IPS-15b (cell line): Measurements from ENCODE around the gene VANGL1.
"Not testable (repeated sequence)": the region's sequence is repeated elsewhere in the genome, so short reads cannot be mapped to it uniquely, and the experiment has no call there.

Source experiments
- H3K27me3 ChIP-seq: one replicate; pipeline ENCODE4 v1.6.1; 2013; ENCODE audit warnings: low read length; ENCODE audit not compliant: control insufficient read depth, insufficient read depth
- H3K36me3 ChIP-seq: one replicate; pipeline ENCODE4 v1.6.1; 2013; ENCODE audit warnings: low read length; ENCODE audit not compliant: control insufficient read depth, insufficient read depth
- H3K4me1 ChIP-seq: one replicate; pipeline ENCODE4 v1.6.1; 2013; ENCODE audit warnings: mild to moderate bottlenecking, low read length; ENCODE audit not compliant: control insufficient read depth, insufficient read depth
- H3K4me3 ChIP-seq: one replicate; pipeline ENCODE4 v1.5.1; 2013; ENCODE audit warnings: low read depth, low read length
- H3K9ac ChIP-seq: one replicate; pipeline ENCODE4 v1.6.1; 2013; ENCODE audit warnings: low read depth, mild to moderate bottlenecking, low read length
- H3K9me3 ChIP-seq: one replicate; pipeline ENCODE4 v1.6.1; 2013; ENCODE audit warnings: mild to moderate bottlenecking, low read length; ENCODE audit not compliant: control insufficient read depth, insufficient read depth

The VANGL1 gene

GRCh38 chr1:115620950-115621349, 20.8 kb upstream of the VANGL1 start:
- no peaks in the 10 kb centered on the region for H3K36me3 ChIP-seq
- no peak overlapping the region for H3K9ac ChIP-seq
- no peak overlapping the region for H3K4me3 ChIP-seq
- H3K4me1 ChIP-seq: no peaks in the 10 kb centered on the region
- no peaks in the 10 kb centered on the region for H3K9me3 ChIP-seq
- H3K27me3 ChIP-seq: no peaks in the 10 kb centered on the region

GRCh38 chr1:115624859-115625258, 16.9 kb upstream of the VANGL1 start:
- no peak overlapping the region for H3K9ac ChIP-seq
- H3K27me3 ChIP-seq: no peaks in the 10 kb centered on the region
- no peaks in the 10 kb centered on the region for H3K9me3 ChIP-seq
- no peaks in the 10 kb centered on the region for H3K36me3 ChIP-seq
- no peaks in the 10 kb centered on the region for H3K4me1 ChIP-seq
- H3K4me3 ChIP-seq: no peak overlapping the region

- Histone ChIP-seq H3K36me3 (no peaks in the 10 kb centered on the region), H3K4me3 (no peak overlapping the region), H3K9ac (no peak overlapping the region), H3K4me1 (peaks cover 11% of the 10 kb centered on the region), H3K9me3 (no peaks in the 10 kb centered on the region), H3K27me3 (no peaks in the 10 kb centered on the region)
These were observed 11.4 kb upstream of the VANGL1 start for GRCh38 chr1:115630342-115630741.

- Histone ChIP-seq H3K4me3 (no peak overlapping the region), H3K27me3 (no peaks in the 10 kb centered on the region), H3K9me3 (no peaks in the 10 kb centered on the region), H3K4me1 (peaks cover 11% of the 10 kb centered on the region), H3K9ac (no peak overlapping the region), H3K36me3 (no peaks in the 10 kb centered on the region)
These were observed 9.3 kb upstream of the VANGL1 start for GRCh38 chr1:115632251-115633026.

- not testable (repeated sequence) for H3K9ac ChIP-seq, H3K27me3 ChIP-seq, H3K4me3 ChIP-seq, H3K36me3 ChIP-seq, H3K9me3 ChIP-seq
- peaks cover 11% of the 10 kb centered on the region for H3K4me1 ChIP-seq
These were observed 8.2 kb upstream of the VANGL1 start for GRCh38 chr1:115633606-115634005.

GRCh38 chr1:115637247-115637646, 4.5 kb upstream of the VANGL1 start:
- not testable (repeated sequence) for H3K27me3 ChIP-seq, H3K9me3 ChIP-seq, H3K9ac ChIP-seq, H3K4me3 ChIP-seq, H3K36me3 ChIP-seq
- peaks cover 11% of the 10 kb centered on the region for H3K4me1 ChIP-seq

GRCh38 chr1:115640384-115640783, 1.4 kb upstream of the VANGL1 start:
- Histone ChIP-seq H3K36me3 (no peaks in the 10 kb centered on the region), H3K9me3 (no peaks in the 10 kb centered on the region)

GRCh38 chr1:115642168-115643072, 650 bp downstream of the VANGL1 start:
- no peaks in the 10 kb centered on the region for H3K9me3 ChIP-seq
- no peaks in the 10 kb centered on the region for H3K36me3 ChIP-seq
- H3K27me3 ChIP-seq: peaks cover 3% of the 10 kb centered on the region
- peaks cover 14% of the 10 kb centered on the region for H3K4me1 ChIP-seq
- H3K9ac ChIP-seq: peak overlapping the region; percentile 79
- peak overlapping the region; percentile 70 for H3K4me3 ChIP-seq

More at GRCh38 chr1:115640384-115640783, 1.4 kb upstream of the VANGL1 start:
- Histone ChIP-seq H3K27me3 (peaks cover 3% of the 10 kb centered on the region), H3K9ac (no peak overlapping the region), H3K4me3 (no peak overlapping the region), H3K4me1 (peaks cover 6% of the 10 kb centered on the region)

GRCh38 chr1:115643225-115643624, 1.5 kb downstream of the VANGL1 start:
- Histone ChIP-seq H3K4me1 (peaks cover 21% of the 10 kb centered on the region), H3K9ac (peak overlapping the region; percentile 47), H3K36me3 (no peaks in the 10 kb centered on the region), H3K4me3 (peak overlapping the region; percentile 70), H3K27me3 (peaks cover 3% of the 10 kb centered on the region), H3K9me3 (no peaks in the 10 kb centered on the region)

GRCh38 chr1:115643666-115644065, 1.9 kb downstream of the VANGL1 start:
- no peaks in the 10 kb centered on the region for H3K9me3 ChIP-seq
- no peaks in the 10 kb centered on the region for H3K36me3 ChIP-seq
- peaks cover 25% of the 10 kb centered on the region for H3K4me1 ChIP-seq
- H3K4me3 ChIP-seq: no peak overlapping the region
- H3K9ac ChIP-seq: no peak overlapping the region
- peaks cover 3% of the 10 kb centered on the region for H3K27me3 ChIP-seq

GRCh38 chr1:115644109-115644508, 2.3 kb downstream of the VANGL1 start:
- Histone ChIP-seq H3K9me3 (no peaks in the 10 kb centered on the region), H3K27me3 (peaks cover 3% of the 10 kb centered on the region), H3K36me3 (no peaks in the 10 kb centered on the region), H3K4me3 (no peak overlapping the region), H3K4me1 (peaks cover 30% of the 10 kb centered on the region), H3K9ac (no peak overlapping the region)

GRCh38 chr1:115647047-115647446, 5.3 kb downstream of the VANGL1 start:
- no peaks in the 10 kb centered on the region for H3K9me3 ChIP-seq
- no peak overlapping the region for H3K4me3 ChIP-seq
- H3K4me1 ChIP-seq: peaks cover 50% of the 10 kb centered on the region
- H3K36me3 ChIP-seq: no peaks in the 10 kb centered on the region
- no peak overlapping the region for H3K9ac ChIP-seq
- peaks cover 3% of the 10 kb centered on the region for H3K27me3 ChIP-seq
